ENCODE data around the gene CLTCL1. TPM values are rescaled to one million over a fixed set of nuclear protein-coding genes. Genes with fewer than 3 reads are reported as not detected.

The CLTCL1 gene
- 3.6 to 5.4 TPM (median 4.8 TPM) in 5 replicates for total RNA-seq (2022; extraction: Qiagen RNA extraction; ENCODE audit: low read depth)

DNA sequence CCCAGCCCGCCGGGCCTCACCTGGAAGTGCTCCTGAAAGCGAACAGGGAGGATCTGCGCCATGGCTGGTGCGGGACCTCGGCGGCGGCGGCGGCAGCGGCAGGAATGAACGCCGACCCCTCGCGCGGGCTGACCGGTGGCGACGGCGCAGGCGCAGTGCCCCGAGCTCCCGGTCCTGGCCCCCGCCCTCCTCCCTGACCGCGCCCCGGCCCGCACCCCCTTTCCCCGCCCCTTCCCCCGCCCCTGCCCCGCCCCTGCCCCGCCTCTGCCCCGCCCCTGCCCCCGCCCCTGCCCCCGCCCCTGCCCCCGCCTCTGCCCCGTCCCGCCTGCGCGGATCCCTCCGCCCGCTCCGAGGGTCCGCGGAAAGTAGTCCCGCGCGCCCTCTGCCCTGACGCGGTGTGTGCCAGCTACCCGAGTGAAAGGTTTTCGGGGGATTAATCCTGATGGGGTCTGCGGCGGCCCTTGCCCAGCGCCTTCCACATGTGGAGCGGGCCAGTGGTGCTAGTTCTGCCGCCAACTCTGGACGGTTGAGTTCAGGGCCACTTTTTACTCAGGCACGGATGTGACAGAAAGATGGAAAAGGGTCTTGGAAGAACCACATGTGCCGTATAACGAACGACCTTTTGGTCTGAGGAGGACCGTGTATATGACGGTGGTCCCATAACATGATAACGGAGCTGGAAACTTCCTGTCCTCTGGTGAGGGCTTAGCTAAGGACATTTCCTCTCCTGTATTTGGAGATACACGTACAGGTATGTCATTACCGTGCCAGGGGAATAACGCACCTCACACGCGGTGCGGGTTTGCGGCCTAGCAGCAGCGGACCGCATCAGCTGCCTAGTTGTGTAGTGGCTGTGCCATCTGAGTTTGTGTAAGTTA is at the start of gene CLTCL1:
Gene CLTCL1, minus strand, starts transcription at position 140 of the 878 bp plus-strand sequence. Its CDS starts 78 bp downstream, at position 62.

DNA sequence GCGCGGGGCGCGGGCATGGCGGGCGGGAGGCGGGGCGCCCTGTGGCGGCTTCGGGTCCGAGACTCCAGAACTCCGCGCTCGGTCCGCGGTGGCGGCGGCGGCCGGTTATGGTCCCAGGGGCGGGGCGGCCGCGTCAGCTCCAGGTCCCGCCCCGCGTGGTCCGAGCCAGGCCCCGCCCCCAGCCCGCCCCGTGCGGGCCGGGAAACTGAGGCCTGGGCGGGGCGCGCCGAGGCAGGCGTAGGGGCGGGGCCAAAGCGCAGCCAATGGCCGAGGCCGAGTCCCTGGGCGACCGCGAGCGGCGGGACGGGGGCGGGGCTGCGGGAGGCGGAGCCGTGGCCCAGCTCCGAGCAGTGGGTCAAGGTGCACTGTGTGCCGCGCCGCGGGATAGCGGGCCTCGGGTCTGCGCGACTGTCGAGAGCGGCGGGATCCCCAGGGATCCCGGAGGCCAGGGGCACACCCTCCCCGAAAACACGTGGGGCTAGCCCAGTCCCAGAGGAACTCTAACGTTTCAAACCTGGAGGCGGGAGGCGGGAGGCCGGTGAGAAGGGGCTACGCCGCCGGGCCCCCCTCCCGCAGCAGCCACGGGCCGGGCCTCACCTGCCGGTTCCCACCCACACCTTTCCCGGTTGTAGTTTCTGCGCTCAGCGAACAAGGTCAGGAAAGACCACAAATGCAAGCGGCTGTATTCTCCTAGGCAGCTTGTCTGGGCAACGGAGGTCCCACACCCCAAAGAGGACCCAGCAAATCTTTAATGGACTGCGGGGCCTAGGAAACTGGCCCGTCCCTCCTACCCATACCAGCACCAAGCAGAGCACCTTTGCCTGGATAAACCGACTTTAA is 112.6 kb downstream of the CLTCL1 start, which contains the start of gene SLC25A1:
Gene SLC25A1, minus strand, starts transcription at position 80 of the 840 bp plus-strand sequence. Its CDS starts 63 bp downstream, at position 17.

DNA sequence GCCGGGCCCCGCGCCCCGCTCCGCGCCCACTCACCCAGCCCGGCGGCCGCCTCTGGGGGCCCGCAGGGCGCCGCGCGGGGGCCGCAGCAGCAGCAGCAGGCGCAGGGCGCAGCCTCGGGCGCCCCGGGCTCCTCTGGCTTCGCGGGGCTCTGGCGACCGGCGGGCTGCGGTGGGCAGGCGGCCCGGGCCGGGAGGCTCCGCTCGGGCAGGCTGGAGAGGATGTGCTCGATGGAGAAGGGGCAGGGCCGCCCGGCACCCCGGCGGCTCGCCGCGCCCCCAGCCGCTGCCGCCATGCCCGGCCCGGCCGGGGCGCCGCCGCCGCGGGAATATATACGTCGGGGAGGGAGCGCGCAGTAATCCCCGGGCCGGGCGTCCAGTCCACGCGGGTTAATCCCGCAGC is 141.5 kb downstream of the CLTCL1 start, which contains the start of gene GSC2:
Gene GSC2, minus strand, starts transcription at position 302 of the 400 bp plus-strand sequence. Its CDS starts 9 bp downstream, at position 293.

DNA sequence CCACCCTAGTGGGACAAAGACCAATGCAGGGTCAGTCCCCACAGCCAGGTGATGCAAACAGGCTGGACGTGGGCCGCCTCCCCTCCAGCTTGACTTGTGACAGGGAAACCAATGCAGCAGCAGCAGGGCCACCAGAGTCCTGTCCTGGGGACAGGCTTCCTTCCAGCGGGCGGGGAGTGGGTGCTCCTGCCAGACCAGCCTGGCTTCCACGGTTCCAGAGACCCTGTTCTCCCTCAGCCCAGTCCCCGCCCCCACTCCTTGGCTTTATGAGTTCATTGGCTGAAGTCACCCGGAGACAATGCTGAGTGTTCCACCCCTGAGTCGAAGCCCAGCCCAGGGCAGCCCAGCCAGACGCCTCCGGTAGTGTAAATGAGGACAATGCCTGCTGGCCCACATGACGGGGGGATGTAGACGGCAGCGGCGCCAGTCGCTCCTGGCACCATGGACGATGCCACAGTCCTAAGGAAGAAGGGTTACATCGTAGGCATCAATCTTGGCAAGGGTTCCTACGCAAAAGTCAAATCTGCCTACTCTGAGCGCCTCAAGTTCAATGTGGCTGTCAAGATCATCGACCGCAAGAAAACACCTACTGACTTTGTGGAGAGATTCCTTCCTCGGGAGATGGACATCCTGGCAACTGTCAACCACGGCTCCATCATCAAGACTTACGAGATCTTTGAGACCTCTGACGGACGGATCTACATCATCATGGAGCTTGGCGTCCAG is 160.4 kb downstream of the CLTCL1 start, which contains the start of gene TSSK2:
Gene TSSK2, plus strand, starts transcription at position 350 of the 726 bp plus-strand sequence. Its CDS starts 92 bp downstream, at position 442.

Other genes with a start within 250 kb of the CLTCL1 start
- 17.6 to 22.4 TPM (median 21.7 TPM) in 5 replicates for gene DGCR2, start 169.3 kb downstream of the CLTCL1 start, total RNA-seq (2022; extraction: Qiagen RNA extraction; ENCODE audit: low read depth)
- gene TSSK2, start 160.4 kb downstream of the CLTCL1 start, total RNA-seq (2022; extraction: Qiagen RNA extraction; ENCODE audit: low read depth), result not detected in 5 replicates
- 9.9 to 12.2 TPM (median 11.4 TPM) in 5 replicates for gene ESS2, start 147.1 kb downstream of the CLTCL1 start, total RNA-seq (2022; extraction: Qiagen RNA extraction; ENCODE audit: low read depth)
- 0.14 to 0.15 TPM in 2 of 5 replicates, not detected in the others for gene GSC2, start 141.4 kb downstream of the CLTCL1 start, total RNA-seq (2022; extraction: Qiagen RNA extraction; ENCODE audit: low read depth)
- gene SLC25A1, start 113.0 kb downstream of the CLTCL1 start, total RNA-seq (2022; extraction: Qiagen RNA extraction; ENCODE audit: low read depth), result 45.2 to 63.6 TPM (median 60.1 TPM) in 5 replicates
- 19.2 to 24.4 TPM (median 23.0 TPM) in 5 replicates for gene HIRA, start 140.0 kb upstream of the CLTCL1 start, total RNA-seq (2022; extraction: Qiagen RNA extraction; ENCODE audit: low read depth)
- 41.5 to 55.9 TPM (median 46.7 TPM) in 5 replicates for gene MRPL40, start 140.8 kb upstream of the CLTCL1 start, total RNA-seq (2022; extraction: Qiagen RNA extraction; ENCODE audit: low read depth)
- gene C22orf39, start 156.0 kb upstream of the CLTCL1 start, total RNA-seq (2022; extraction: Qiagen RNA extraction; ENCODE audit: low read depth), result 12.0 to 16.0 TPM (median 14.3 TPM) in 5 replicates
- gene UFD1, start 187.5 kb upstream of the CLTCL1 start, total RNA-seq (2022; extraction: Qiagen RNA extraction; ENCODE audit: low read depth), result 88.1 to 103 TPM (median 98.9 TPM) in 5 replicates
- 24.0 to 27.8 TPM (median 26.5 TPM) in 5 replicates for gene CDC45, start 188.2 kb upstream of the CLTCL1 start, total RNA-seq (2022; extraction: Qiagen RNA extraction; ENCODE audit: low read depth)
- not detected in 5 replicates for gene CLDN5, start 232.7 kb upstream of the CLTCL1 start, total RNA-seq (2022; extraction: Qiagen RNA extraction; ENCODE audit: low read depth)